ENCODE results near the gene EFHD1. TPM values are rescaled to one million over a fixed set of nuclear protein-coding genes. Genes with fewer than 3 reads are reported as not detected.

EFHD1 gene
- total and polyA plus RNA-seq, 2 donors (not counting 1 experiment from before 2014, with no cell fraction given), result not detected

DNA sequence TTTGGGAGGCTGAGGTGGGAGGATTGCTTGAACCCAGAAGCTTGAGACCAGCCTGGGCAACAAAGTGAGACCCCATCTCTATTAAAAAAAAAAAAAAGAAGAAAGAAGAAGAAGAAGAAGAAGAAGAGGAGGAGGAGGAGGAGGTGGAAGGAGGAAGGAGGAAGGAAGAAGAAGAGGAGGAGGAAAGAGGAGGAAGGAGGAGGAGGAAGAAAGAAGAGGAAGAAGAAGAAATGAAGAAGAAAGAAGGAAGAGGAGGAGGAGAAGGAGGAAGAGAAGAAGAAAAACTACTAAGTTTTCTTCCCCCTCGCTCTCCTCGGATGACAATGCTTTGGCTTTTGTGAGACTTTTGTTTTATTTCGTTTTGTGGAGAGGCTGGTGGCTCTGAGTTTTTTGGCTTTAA is 30.1 kb upstream of the EFHD1 start:
- Histone ChIP-seq H3K4me3 (ENCODE audit: control extremely low read depth in 1 of 5, extremely low read depth in 1 of 5, insufficient read depth in 1 of 5, low read depth in 2 of 5, low read length in 4 of 5) (no peak overlapping the region), H3K27me3 (replicated peaks in 1 of 4; ENCODE audit: control extremely low read depth in 1 of 4, control insufficient read depth in 3 of 4, insufficient read depth in 4 of 4, low read length in 3 of 4) (no peaks in the 10 kb centered on the region), H3K27ac (ENCODE audit: low read length in 2 of 2) (no peak overlapping the region), H3K9me3 (ENCODE audit: control extremely low read depth in 1 of 3, control insufficient read depth in 2 of 3, insufficient read depth in 1 of 3, low read length in 2 of 3) (no peaks in the 10 kb centered on the region), H4K20me1 (ENCODE audit: control insufficient read depth, insufficient read depth, low read length, poor library complexity, severe bottlenecking) (no peaks in the 10 kb centered on the region), H3K4me2 (replicated peaks; ENCODE audit: low read depth, low read length, poor library complexity, severe bottlenecking) (no peak overlapping the region), H3K79me2 (ENCODE audit: control insufficient read depth, insufficient read depth, low read length) (no peaks in the 10 kb centered on the region), H2AFZ (ENCODE audit: insufficient read depth, low read depth, low read length, poor library complexity, severe bottlenecking) (no peak overlapping the region), H3K9ac (ENCODE audit: low read length) (no peak overlapping the region), H3K36me3 (replicated peaks in 1 of 2; ENCODE audit: control extremely low read depth in 1 of 2, control insufficient read depth in 1 of 2, extremely low read depth in 1 of 2, insufficient read depth in 2 of 2, low read length in 1 of 2) (no peaks in the 10 kb centered on the region), H3K4me1 (ENCODE audit: control insufficient read depth in 2 of 2, insufficient read depth in 2 of 2, low read length in 2 of 2) (peaks cover 3 to 8% of the 10 kb centered on the region in 2 donors)
- H3K4me1 Mint-ChIP-seq, result peaks cover 9% of the 10 kb centered on the region
- H3K27me3 Mint-ChIP-seq, result peaks cover 16% of the 10 kb centered on the region
- ChIA-PET CTCF (no interaction called here), POLR2A (no interaction called here)
- no peak overlapping the region for H3K27ac Mint-ChIP-seq
- TF ChIP-seq, protein P1, sequence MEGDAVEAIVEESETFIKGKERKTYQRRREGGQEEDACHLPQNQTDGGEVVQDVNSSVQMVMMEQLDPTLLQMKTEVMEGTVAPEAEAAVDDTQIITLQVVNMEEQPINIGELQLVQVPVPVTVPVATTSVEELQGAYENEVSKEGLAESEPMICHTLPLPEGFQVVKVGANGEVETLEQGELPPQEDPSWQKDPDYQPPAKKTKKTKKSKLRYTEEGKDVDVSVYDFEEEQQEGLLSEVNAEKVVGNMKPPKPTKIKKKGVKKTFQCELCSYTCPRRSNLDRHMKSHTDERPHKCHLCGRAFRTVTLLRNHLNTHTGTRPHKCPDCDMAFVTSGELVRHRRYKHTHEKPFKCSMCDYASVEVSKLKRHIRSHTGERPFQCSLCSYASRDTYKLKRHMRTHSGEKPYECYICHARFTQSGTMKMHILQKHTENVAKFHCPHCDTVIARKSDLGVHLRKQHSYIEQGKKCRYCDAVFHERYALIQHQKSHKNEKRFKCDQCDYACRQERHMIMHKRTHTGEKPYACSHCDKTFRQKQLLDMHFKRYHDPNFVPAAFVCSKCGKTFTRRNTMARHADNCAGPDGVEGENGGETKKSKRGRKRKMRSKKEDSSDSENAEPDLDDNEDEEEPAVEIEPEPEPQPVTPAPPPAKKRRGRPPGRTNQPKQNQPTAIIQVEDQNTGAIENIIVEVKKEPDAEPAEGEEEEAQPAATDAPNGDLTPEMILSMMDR (IDR thresholded peaks at IDR 0.05), result no peak
- no peak for TF ChIP-seq EZH2 (IDR thresholded peaks at IDR 0.05; ENCODE audit: borderline replicate concordance, insufficient read depth, low read depth, low read length, poor library complexity, severe bottlenecking)
- no peaks in the 10 kb centered on the region for H3K9me3 Mint-ChIP-seq (ENCODE audit: insufficient read depth)
- no peak overlapping the region for H3K4me3 Mint-ChIP-seq
- WGBS (ENCODE audit: insufficient coverage), result no CpG with 5 or more reads among the region's 3 CpGs
- DNase-seq, result no peak
- no peak for ATAC-seq (ENCODE audit: low read depth)
- intact Hi-C loops (cut with micrococcal nuclease), result loop anchor here (10.0 kb wide), 1 partner anchor 422 kb away; no protein-coding TSS in a partner anchor

DNA sequence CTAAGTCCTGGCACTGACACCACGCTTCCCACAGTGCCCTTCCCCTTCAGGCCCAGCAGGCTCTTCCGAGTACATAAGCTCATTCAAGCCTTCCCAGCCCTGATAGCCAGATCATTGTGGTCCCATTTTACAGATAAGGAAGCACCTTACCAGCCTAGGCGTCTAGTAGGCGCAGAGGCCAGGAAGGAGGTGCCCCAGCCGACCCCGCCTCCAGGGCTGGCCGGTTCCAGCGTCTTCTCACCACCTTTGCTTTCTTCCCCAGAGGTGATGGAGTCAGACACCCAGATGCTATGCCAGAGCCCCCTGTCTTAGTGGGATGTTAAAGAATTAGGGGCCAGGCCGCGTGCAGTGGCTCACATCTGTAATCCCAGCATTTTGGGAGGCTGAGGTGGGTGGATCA is 28.9 kb upstream of the EFHD1 start:
- ATAC-seq (ENCODE audit: low read depth) (no peak), DNase-seq (no peak)
- no peaks in the 10 kb centered on the region for H3K9me3 ChIP-seq (ENCODE audit: control extremely low read depth in 1 of 3, control insufficient read depth in 2 of 3, insufficient read depth in 1 of 3, low read length in 2 of 3)
- POLR2A ChIA-PET, result no interaction called here
- Mint-ChIP-seq H3K9me3 (ENCODE audit: insufficient read depth) (no peaks in the 10 kb centered on the region), H3K4me3 (no peak overlapping the region), H3K27ac (no peak overlapping the region), H3K27me3 (peaks cover 16% of the 10 kb centered on the region), H3K4me1 (peaks cover 9% of the 10 kb centered on the region)
- no peak overlapping the region for H3K9ac ChIP-seq (ENCODE audit: low read length)
- H3K36me3 ChIP-seq (replicated peaks in 1 of 2; ENCODE audit: control extremely low read depth in 1 of 2, control insufficient read depth in 1 of 2, extremely low read depth in 1 of 2, insufficient read depth in 2 of 2, low read length in 1 of 2), result no peaks in the 10 kb centered on the region
- no peaks in the 10 kb centered on the region for H4K20me1 ChIP-seq (ENCODE audit: control insufficient read depth, insufficient read depth, low read length, poor library complexity, severe bottlenecking)
- H3K4me3 ChIP-seq (ENCODE audit: control extremely low read depth in 1 of 5, extremely low read depth in 1 of 5, insufficient read depth in 1 of 5, low read depth in 2 of 5, low read length in 4 of 5), result no peak overlapping the region
- H3K27me3 ChIP-seq (replicated peaks in 1 of 4; ENCODE audit: control extremely low read depth in 1 of 4, control insufficient read depth in 3 of 4, insufficient read depth in 4 of 4, low read length in 3 of 4), result no peaks in the 10 kb centered on the region
- intact Hi-C loops (cut with micrococcal nuclease), result loop anchor here (10.0 kb wide), 1 partner anchor 420 kb away; no protein-coding TSS in a partner anchor
- H3K4me1 ChIP-seq (ENCODE audit: control insufficient read depth in 2 of 2, insufficient read depth in 2 of 2, low read length in 2 of 2), result peaks cover 3 to 8% of the 10 kb centered on the region in 2 donors
- CTCF ChIA-PET, result interaction anchor here (0.8 kb wide), 1 partner anchor 29 kb away, joined by 3 read pairs; the partner anchor contains the start of gene EFHD1
- H3K27ac ChIP-seq (ENCODE audit: low read length in 2 of 2), result no peak overlapping the region
- WGBS (ENCODE audit: insufficient coverage), result 99% methylated on average over 4 of the region's 10 CpGs
- no peak for TF ChIP-seq EZH2 (IDR thresholded peaks at IDR 0.05; ENCODE audit: borderline replicate concordance, insufficient read depth, low read depth, low read length, poor library complexity, severe bottlenecking)
- TF ChIP-seq, protein P1 (IDR thresholded peaks at IDR 0.05), result no peak
- H3K4me2 ChIP-seq (replicated peaks; ENCODE audit: low read depth, low read length, poor library complexity, severe bottlenecking), result no peak overlapping the region
- no peaks in the 10 kb centered on the region for H3K79me2 ChIP-seq (ENCODE audit: control insufficient read depth, insufficient read depth, low read length)
- H2AFZ ChIP-seq (ENCODE audit: insufficient read depth, low read depth, low read length, poor library complexity, severe bottlenecking), result no peak overlapping the region
